PC-3 (cell line): ENCODE results near the gene DTD1. TPM values are rescaled to one million over a fixed set of nuclear protein-coding genes. Genes with fewer than 3 reads are reported as not detected.

Experiments
- ATAC-seq: fragments of 200-7000 bp; cut with Tn5 transposase; 2 replicates; pipeline ENCODE4 v1.9.1; 2020; ENCODE audit warnings: mild to moderate bottlenecking, moderate library complexity
- BruUV-seq: library from RNA; stranded (reverse); fragments of 400-500 nt; replicated peaks from 2 replicates; lab custom pipeline; 2021; lab: Mats Ljungman, UMichigan
- CTCF ChIA-PET: fragments of 300-600 bp; sonication (Branson Sonifier 250); formaldehyde crosslinking; loops from one replicate; lab custom pipeline; 2022; ENCODE audit warnings: antibody characterized with exemption; lab: Charles Lee
- POLR2A ChIA-PET: fragments of 300-600 bp; sonication (Branson Sonifier 250); formaldehyde crosslinking; loops from one replicate; lab custom pipeline; 2022; ENCODE audit warnings: antibody characterized with exemption; ENCODE audit not compliant: unreplicated experiment; lab: Charles Lee
- DNase-seq: peaks from one replicate; pipeline ENCODE4 v3.0.0-alpha.2; 2015
- H2AFZ ChIP-seq: fragments of 300-600 bp; sonication (generic); 2 replicates; pipeline ENCODE4 v1.6.0; 2016; ENCODE audit warnings: antibody characterized with exemption, low read length
- H3F3A ChIP-seq: fragments of 300-600 bp; sonication (generic); one replicate; pipeline ENCODE4 v1.6.0; 2017; ENCODE audit warnings: antibody characterized with exemption, low read length, control low read depth, mild to moderate bottlenecking; ENCODE audit not compliant: unreplicated experiment
- H3K27ac ChIP-seq: fragments of 300-600 bp; sonication (generic); 2 replicates; pipeline ENCODE4 v1.5.1; 2016; ENCODE audit warnings: mild to moderate bottlenecking, low read length
- H3K27me3 ChIP-seq: fragments of 300-600 bp; sonication (generic); 2 replicates; pipeline ENCODE4 v1.6.1; 2016; ENCODE audit warnings: low read length, mixed read lengths
- H3K36me3 ChIP-seq: fragments of 300-600 bp; sonication (generic); 2 replicates; pipeline ENCODE4 v1.6.1; 2016; ENCODE audit warnings: low read depth, mixed run types, low read length, mixed read lengths
- H3K4me1 ChIP-seq: fragments of 300-600 bp; sonication (generic); 2 replicates; pipeline ENCODE4 v1.5.1; 2016; ENCODE audit warnings: low read length; ENCODE audit not compliant: insufficient read depth
- H3K4me2 ChIP-seq: fragments of 300-600 bp; sonication (generic); 2 replicates; pipeline ENCODE4 v1.6.0; 2016; ENCODE audit warnings: low read length
- H3K4me3 ChIP-seq: fragments of 300-600 bp; sonication (generic); 2 replicates; pipeline ENCODE4 v1.5.1; 2016; ENCODE audit warnings: mild to moderate bottlenecking, low read length, mixed read lengths
- H3K79me2 ChIP-seq: fragments of 300-600 bp; sonication (generic); 2 replicates; pipeline ENCODE4 v1.6.1; 2017; ENCODE audit warnings: low read length, mixed read lengths
- H3K9ac ChIP-seq: fragments of 300-600 bp; sonication (generic); 2 replicates; pipeline ENCODE4 v1.6.0; 2016; ENCODE audit warnings: mild to moderate bottlenecking, low read length
- H3K9me2 ChIP-seq: fragments of 300-600 bp; sonication (generic); replicated peaks from 2 replicates; pipeline ENCODE4 v1.6.1; 2016; ENCODE audit warnings: mixed run types, low read length, mixed read lengths
- H3K9me3 ChIP-seq: fragments of 300-600 bp; sonication (generic); 2 replicates; pipeline ENCODE4 v1.6.1; 2016; ENCODE audit warnings: low read length, mixed read lengths
- H4K20me1 ChIP-seq: fragments of 300-600 bp; sonication (generic); 2 replicates; pipeline ENCODE4 v1.6.1; 2016; ENCODE audit warnings: low read length, mixed read lengths
- EZH2 ChIP-seq: fragments of 300-600 bp; sonication (generic); IDR thresholded peaks from one replicate; pipeline ENCODE4 v1.6.1; 2017; ENCODE audit warnings: antibody characterized with exemption, mild to moderate bottlenecking, low read length; ENCODE audit not compliant: unreplicated experiment
- EZH2phosphoT487 ChIP-seq: fragments of 300-600 bp; sonication (generic); IDR thresholded peaks from 2 replicates; pipeline ENCODE4 v1.6.1; 2018; ENCODE audit warnings: mild to moderate bottlenecking, antibody characterized with exemption, low read length, borderline replicate concordance
- intact Hi-C: fragments of 100-400 bp; cut with micrococcal nuclease; formaldehyde crosslinking; loops from 2 replicates; pipeline ENCODE4 v1.9.0; 2023
- total RNA-seq: library from RNA; depleted of rRNA; stranded (reverse); fragments of >200 nt; gene quantifications from 2 replicates; pipeline ENCODE4 v1.2.3, GENCODE V29; 2014
- TF ChIP-seq, protein P1 (sequence below): fragments of 300-600 bp; sonication (generic); conservative IDR thresholded peaks from 2 replicates; pipeline ENCODE4 v1.5.1; 2017; ENCODE audit warnings: antibody characterized with exemption, low read depth, mild to moderate bottlenecking, low read length

The DTD1 gene
- total RNA-seq, 1 experiment from 2014 or later = 124 TPM

DNA sequence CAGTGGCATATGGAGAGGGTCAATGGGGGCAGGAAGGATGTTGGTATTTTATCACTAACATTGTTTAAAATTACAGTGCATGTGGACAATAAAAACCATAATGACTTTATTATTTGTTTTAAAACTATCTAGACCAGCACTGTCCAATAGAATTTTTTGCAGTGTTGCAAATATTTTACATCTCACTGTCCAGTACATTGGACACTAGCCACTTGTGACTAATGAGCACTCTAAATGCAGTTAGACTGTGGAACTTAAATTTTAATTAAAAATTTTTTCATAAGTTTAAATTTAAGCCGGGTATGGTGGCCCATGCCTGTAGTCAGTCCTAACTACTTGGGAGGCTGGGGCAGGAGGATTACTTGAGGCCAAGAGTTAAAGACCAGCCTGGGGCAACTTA is 101.7 kb downstream of the DTD1 start:
- no peaks in the 10 kb centered on the region for H3F3A ChIP-seq
- H3K4me1 ChIP-seq = peaks cover 25% of the 10 kb centered on the region
- no peaks in the 10 kb centered on the region for H3K9me2 ChIP-seq
- H3K79me2 ChIP-seq = no peaks in the 10 kb centered on the region
- H2AFZ ChIP-seq = no peak overlapping the region
- H3K4me3 ChIP-seq = no peak overlapping the region
- no peaks in the 10 kb centered on the region for H3K36me3 ChIP-seq
- no peaks in the 10 kb centered on the region for H3K9me3 ChIP-seq
- CTCF ChIA-PET = no interaction called here
- H3K27me3 ChIP-seq = no peaks in the 10 kb centered on the region
- H3K4me2 ChIP-seq = no peak overlapping the region
- DNase-seq (no peak), ATAC-seq (peak; percentile 33)
- BruUV-seq = no TSS peak
- 0 out of 2 replicates have a peak, but pooled peaks cover 9% of the 10 kb centered on the region for H4K20me1 ChIP-seq
- H3K9ac ChIP-seq = no peak overlapping the region
- intact Hi-C loops = no loop called here
- no peak for TF ChIP-seq EZH2phosphoT487
- no peak overlapping the region for H3K27ac ChIP-seq
- POLR2A ChIA-PET = no interaction called here

DNA sequence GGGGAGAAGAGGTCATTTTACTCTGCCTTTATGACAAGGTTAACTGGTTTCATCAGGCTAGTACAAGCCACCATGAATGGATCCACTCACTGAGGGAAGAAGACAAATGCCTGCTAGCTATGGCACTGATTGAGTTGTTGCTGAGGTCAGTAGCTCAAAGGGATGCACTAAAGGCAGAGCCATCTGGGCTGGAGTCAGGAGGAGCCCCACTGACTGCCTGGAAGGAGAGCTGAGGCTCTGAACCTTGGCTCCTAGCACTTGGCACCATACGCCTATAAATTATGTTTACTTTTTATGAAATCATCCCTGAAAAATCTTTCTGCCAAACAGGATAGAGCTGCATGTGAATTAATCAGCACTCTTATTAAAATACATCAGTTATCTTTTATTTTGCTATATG is 104.6 kb downstream of the DTD1 start:
- Histone ChIP-seq H3F3A (no peaks in the 10 kb centered on the region), H3K27me3 (no peaks in the 10 kb centered on the region), H3K36me3 (no peaks in the 10 kb centered on the region), H3K9ac (no peak overlapping the region), H3K9me2 (no peaks in the 10 kb centered on the region), H4K20me1 (0 out of 2 replicates have a peak, but pooled peaks cover 6% of the 10 kb centered on the region), H3K79me2 (no peaks in the 10 kb centered on the region), H2AFZ (no peak overlapping the region), H3K4me1 (peaks cover 16% of the 10 kb centered on the region), H3K27ac (no peak overlapping the region), H3K4me3 (no peak overlapping the region), H3K4me2 (peak overlapping the region; percentile 19; the same call in 1 of the 2 replicates), H3K9me3 (no peaks in the 10 kb centered on the region)
- peak; percentile 98 for ATAC-seq
- TF ChIP-seq, protein P1, sequence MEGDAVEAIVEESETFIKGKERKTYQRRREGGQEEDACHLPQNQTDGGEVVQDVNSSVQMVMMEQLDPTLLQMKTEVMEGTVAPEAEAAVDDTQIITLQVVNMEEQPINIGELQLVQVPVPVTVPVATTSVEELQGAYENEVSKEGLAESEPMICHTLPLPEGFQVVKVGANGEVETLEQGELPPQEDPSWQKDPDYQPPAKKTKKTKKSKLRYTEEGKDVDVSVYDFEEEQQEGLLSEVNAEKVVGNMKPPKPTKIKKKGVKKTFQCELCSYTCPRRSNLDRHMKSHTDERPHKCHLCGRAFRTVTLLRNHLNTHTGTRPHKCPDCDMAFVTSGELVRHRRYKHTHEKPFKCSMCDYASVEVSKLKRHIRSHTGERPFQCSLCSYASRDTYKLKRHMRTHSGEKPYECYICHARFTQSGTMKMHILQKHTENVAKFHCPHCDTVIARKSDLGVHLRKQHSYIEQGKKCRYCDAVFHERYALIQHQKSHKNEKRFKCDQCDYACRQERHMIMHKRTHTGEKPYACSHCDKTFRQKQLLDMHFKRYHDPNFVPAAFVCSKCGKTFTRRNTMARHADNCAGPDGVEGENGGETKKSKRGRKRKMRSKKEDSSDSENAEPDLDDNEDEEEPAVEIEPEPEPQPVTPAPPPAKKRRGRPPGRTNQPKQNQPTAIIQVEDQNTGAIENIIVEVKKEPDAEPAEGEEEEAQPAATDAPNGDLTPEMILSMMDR = no peak
- TF ChIP-seq EZH2phosphoT487 (no peak), EZH2 (no peak)
- peak; percentile 86 for DNase-seq
- no TSS peak for BruUV-seq
- intact Hi-C loops = no loop called here
- ChIA-PET POLR2A (interaction anchor here (0.6 kb wide), 1 partner anchor 475 kb away, joined by 9 read pairs; no protein-coding TSS in a partner anchor), CTCF (interaction anchor here (0.6 kb wide), 1 partner anchor 56 kb away, joined by 3 read pairs; no protein-coding TSS in a partner anchor)

DNA sequence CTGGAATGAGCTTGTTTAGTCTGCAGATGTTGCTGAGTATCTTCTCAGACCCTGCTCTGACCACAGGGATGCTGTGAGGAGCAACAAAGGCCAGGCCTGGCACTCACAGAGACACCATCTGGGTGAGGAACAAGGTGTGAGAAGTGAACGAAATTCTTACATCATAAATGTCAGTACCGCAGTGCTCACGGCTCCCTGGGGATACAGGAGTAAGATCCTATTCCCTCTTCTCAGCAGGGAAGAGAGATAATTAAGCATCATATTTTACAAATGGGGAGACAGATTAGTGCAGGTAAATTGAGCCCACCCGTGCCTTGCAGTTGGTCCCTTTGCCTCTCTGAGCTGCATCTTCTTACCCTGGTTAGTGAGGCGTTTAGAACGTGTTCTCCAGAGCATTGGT is 106.2 kb downstream of the DTD1 start:
- Histone ChIP-seq H3K4me2 (no peak overlapping the region), H3K36me3 (no peaks in the 10 kb centered on the region), H3K4me1 (peaks cover 16% of the 10 kb centered on the region), H3K9me3 (no peaks in the 10 kb centered on the region), H4K20me1 (0 out of 2 replicates have a peak, but pooled peaks cover 6% of the 10 kb centered on the region), H3K27me3 (no peaks in the 10 kb centered on the region), H3F3A (no peaks in the 10 kb centered on the region), H3K79me2 (no peaks in the 10 kb centered on the region), H3K27ac (no peak overlapping the region), H3K9ac (no peak overlapping the region), H3K9me2 (no peaks in the 10 kb centered on the region), H3K4me3 (no peak overlapping the region), H2AFZ (no peak overlapping the region)
- no peak for ATAC-seq
- POLR2A ChIA-PET = no interaction called here
- BruUV-seq = no TSS peak
- CTCF ChIA-PET = no interaction called here
- no peak for DNase-seq
- TF ChIP-seq, protein P1 = no peak
- TF ChIP-seq EZH2 = no peak
- TF ChIP-seq EZH2phosphoT487 = no peak
- intact Hi-C loops = no loop called here
